K562 (cell line): Measurements from ENCODE around the gene FRMPD4.

Experiments used
- ARID2 ChIP-seq: fragments of 450-650 bp; IDR thresholded peaks from 2 replicates; pipeline ENCODE4 v1.6.1; 2017; ENCODE audit warnings: antibody characterized with exemption, mild to moderate bottlenecking
- EP300 ChIP-seq: IDR thresholded peaks from 2 replicates; pipeline ENCODE4 v1.6.1; 2012; ENCODE audit warnings: low read length, improper control_type of control experiment
- HBP1 ChIP-seq: fragments of 450-650 bp; formaldehyde crosslinking; IDR thresholded peaks from 2 replicates; pipeline ENCODE4 v1.4.0; 2022; ENCODE audit warnings: missing genetic modification characterization
- KDM1A ChIP-seq, 2 experiments: fragments of 450-650 bp; IDR thresholded peaks; 2 replicates each; pipeline ENCODE4 v1.6.1; 2016; ENCODE audit warnings: mild to moderate bottlenecking in 2 of 2
- KLF16 ChIP-seq: IDR thresholded peaks from 2 replicates; pipeline ENCODE4 v1.6.1; 2016; ENCODE audit warnings: antibody characterized with exemption
- POLR2G ChIP-seq: fragments of 200-400 bp; formaldehyde crosslinking; IDR thresholded peaks from 2 replicates; pipeline ENCODE4 v1.6.1; 2017; ENCODE audit warnings: low read depth, mild to moderate bottlenecking, antibody characterized with exemption, low read length, moderate library complexity
- UBTF ChIP-seq, 2 experiments: IDR thresholded peaks; 2 replicates each; pipeline ENCODE4 v1.6.1; 2012; ENCODE audit warnings: improper control_type of control experiment in 2 of 2, low read depth in 2 of 2, low read length in 2 of 2, borderline replicate concordance in 1 of 2
- ZNF431 ChIP-seq: sonication (generic); formaldehyde crosslinking; IDR thresholded peaks from 2 replicates; pipeline ENCODE4 v1.8.0; 2022; ENCODE audit warnings: mild to moderate bottlenecking, missing genetic modification reagents

DNA sequence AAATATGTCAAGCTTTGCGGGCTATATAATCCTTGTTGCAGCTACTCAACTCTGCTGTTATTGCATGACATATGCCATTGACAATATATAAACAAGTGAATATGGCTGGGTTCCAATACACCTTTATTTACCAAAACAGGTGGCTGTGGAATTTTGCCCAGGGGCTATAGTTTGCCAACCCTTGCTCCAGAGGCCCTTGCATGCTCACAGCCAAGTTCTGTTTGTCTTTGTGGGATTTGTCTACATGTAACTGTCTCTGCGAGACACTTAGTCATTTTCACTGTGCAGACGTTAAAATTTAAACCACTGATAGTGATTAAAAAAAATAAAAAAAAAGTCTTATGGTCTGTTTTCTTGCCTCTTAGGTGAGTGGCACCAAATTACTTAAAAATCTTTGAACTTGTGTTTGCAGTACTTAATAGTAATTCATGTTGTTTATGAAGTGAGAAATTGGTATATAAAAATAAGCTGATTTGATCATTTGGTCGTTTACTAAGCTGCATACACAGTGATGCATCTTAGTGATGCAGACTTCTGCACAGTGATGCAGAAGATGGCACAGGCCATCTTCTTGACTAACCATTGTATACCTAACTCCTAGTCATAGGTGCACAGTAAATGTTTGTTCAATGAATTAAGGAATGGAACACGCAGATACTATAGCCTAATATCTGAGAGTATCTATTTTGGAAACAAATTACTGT is 170.9 kb downstream of the FRMPD4 start:
- TF ChIP-seq ARID2 (no peak), KDM1A (IDR thresholded peaks at IDR 0.05) (no peak), ZNF431 (no peak), EP300 (no peak), POLR2G (no peak), HBP1 (no peak), UBTF (IDR thresholded peaks at IDR 0.05; ENCODE audit: borderline replicate concordance in 1 of 2, low read depth in 2 of 2, low read length in 2 of 2) (no peak), KLF16 (no peak)
